RPMI7951 (cell line): Measurements from ENCODE around the gene PABPN1. TPM values are rescaled to one million over a fixed set of nuclear protein-coding genes. Genes with fewer than 3 reads are reported as not detected.

ENCODE experiments used
- DNase-seq: peaks from one replicate; pipeline ENCODE4 v3.0.0-alpha.2; 2012; ENCODE audit warnings: low read depth
- total RNA-seq: library from RNA; depleted of rRNA; stranded (reverse); fragments of >200 nt; shearing (Covaris generic); gene quantifications from 2 replicates; pipeline ENCODE4 v1.2.3, GENCODE V29; 2014; rRNA removed

PABPN1 gene
- total RNA-seq, 1 experiment from 2014 or later, result 49.7 TPM

DNA sequence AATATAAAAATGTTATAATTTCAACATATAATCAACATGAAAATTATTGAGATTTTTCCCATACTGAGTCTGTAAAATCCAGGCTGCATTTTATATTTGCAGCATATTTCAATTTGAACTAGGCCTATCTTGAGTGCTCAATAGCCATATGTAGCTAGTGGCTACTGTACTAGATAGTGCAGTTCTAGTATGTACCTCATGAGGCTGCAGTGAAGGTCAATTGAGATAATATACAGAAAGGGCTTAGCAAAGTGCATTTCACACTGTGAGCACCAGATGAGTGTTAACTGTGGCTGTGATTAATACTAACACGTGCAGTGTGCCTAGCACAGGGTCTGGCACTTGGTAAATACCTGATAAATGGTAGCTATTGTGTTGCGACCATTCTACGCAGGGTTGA is 36.8 kb downstream of the PABPN1 start:
- no peak for DNase-seq

DNA sequence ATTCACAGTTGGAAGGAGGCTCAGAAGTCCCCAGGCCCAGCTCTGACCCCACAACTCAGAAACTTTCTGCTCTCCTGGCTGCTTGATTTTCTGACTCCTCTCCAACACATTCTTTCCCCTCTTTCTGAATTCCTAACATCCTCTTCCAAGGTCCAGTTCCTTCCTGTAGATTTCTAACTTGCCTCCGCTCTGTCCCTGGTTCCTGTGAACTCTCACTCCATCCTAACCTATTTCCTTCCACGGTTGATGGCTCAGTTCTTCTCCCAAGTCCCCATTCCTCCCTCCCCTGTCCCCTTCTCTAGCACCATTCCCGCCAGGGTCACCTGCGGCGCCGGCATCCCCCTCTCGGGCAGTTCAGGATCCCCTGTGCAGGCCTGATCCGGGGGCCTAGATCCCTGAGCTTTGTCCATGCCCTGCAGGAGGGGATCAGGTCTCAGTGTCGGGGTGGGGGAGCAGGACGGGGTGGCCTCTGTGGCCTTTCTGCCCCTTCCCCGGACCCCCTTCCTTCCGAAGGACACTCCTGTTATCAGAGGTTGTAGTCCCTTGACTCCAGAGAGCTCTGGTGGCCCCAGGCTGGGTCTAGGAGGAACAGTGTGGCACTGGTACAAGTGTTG is 37.4 kb downstream of the PABPN1 start:
- DNase-seq, result no peak

DNA sequence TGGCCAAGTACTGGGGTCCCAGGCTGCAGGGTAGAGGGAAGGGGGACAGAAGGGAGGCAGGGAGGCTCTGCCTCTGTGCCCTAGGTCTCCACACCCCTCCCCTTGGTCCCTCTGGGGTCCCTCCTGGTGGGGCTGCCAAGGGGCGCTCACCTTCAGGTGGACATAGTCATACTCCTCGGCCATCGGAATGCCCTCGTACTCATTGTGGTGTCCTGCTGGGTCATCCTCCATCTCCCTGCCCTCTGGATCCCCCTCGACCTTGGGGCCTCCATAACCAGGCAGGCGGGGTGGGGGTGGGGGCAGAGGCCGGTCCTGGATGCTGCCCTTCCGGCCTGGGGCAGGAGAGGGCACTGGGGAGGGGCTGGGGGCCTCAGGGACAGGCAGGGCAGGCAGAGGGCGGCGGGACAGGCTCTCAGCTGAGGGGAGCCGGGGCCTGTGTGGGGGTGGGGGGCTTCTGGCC is 37.9 kb downstream of the PABPN1 start:
- DNase-seq, result no peak

DNA sequence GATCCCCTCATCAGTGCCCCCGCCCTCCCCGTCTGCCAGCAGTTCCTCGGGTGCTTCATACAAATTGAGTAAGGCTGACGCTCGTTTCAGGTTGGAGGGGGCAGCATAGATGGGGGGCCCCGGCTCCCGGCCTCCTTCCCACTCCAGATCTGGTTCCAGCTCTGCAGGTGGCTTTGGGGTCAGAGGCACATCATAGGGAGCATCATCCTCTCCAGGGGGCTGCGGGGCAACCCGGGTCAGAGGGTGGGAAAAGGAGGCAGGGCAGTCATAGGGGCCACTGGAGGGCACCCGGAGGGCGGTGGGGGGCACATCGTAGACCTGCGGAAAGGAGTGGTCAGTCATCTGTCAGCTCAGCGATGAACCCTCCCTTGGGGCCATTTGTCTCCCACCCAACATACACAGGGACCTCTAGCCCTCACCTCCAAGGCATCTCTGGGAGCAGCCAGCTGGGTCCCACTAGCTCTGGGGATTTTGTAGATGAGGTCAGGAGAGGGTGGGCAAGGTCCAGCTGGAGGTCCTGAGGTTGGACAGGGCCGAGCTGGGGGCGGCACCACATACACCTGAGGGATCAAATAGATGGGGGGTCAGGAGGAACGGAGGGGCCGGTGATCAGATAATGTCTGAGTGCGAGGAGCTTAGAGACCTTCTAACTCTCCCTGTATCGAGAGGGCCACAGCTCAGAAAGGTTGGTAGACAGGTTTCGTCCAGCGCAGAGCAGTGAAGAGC is 38.6 kb downstream of the PABPN1 start:
- DNase-seq, result no peak

DNA sequence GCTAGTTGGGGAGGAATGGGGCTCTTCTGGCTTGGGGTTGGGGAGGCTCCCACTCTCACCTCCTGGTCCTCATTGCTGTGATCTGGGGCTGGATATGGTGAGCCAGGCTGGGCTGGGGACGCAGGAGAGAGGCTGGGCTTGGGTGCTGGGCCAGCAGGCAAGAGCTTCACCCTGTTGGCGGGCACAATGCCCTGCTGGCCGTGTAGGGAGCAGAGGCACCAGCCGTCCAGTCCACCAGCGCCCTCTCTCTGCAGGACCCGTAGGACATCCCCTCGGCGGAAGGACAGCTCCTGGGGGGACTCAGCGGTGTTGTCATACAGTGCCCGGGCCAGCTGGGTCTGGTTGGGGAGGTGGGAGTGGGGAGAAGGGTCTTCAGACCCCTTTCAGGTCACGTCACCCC is 39.2 kb downstream of the PABPN1 start:
- DNase-seq, result no peak

DNA sequence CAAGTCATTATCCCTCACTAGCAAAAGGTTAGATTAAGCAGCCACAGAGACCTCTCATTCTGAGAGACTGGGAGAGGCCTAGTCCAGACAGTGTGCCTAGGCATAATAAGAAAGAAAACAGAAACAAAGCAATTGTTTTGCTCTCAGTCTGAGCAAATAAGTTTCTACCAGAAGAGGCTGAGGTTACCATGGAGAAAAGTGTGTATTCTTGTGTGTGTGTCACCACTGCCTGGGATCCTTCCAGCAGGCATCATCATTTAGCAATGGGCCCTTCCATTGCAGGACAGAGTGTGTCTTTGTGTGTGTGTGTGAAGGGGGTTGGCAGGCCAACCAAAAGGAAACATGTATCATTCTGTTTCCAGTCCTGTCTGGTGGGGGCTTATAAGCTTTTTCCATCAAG is 40.1 kb downstream of the PABPN1 start:
- no peak for DNase-seq

DNA sequence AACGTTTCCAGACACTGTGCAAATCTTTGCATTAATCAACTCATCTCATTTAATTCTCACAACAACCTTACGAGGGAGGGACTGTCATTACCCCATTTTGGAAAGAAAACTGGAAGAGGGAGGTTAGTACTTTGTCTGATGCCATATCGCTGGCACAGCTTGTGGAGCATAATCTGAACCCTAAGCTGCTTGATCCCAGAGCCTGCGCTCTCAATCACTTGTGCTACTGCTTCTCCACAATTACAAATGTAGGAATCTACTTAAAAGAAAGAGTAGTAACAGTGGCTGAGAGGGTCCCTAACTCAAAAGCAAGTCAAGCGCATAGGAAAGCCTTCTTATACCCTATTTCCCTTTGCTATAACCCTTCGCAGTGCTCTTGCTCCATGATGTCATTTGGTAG is 40.5 kb downstream of the PABPN1 start:
- DNase-seq, result no peak

DNA sequence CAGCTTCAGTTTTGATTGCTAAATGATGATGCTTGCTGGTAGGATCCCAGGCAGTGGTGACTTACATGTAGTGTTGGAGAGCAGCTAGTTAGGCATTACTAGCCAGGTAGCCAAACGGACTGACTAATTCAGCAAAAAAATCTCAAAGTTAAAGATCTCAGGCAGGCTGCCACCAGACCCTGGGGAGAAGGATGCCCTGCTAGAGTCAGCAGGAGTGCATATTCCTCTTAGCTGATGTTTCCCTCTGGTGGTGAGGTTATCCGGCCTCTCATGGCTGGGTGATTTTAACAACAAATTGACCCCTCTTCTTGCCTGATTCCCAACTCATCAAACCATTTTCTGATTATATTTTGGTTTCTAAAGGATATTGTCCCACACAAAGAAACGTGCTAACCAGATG is 40.9 kb downstream of the PABPN1 start:
- DNase-seq, result no peak

DNA sequence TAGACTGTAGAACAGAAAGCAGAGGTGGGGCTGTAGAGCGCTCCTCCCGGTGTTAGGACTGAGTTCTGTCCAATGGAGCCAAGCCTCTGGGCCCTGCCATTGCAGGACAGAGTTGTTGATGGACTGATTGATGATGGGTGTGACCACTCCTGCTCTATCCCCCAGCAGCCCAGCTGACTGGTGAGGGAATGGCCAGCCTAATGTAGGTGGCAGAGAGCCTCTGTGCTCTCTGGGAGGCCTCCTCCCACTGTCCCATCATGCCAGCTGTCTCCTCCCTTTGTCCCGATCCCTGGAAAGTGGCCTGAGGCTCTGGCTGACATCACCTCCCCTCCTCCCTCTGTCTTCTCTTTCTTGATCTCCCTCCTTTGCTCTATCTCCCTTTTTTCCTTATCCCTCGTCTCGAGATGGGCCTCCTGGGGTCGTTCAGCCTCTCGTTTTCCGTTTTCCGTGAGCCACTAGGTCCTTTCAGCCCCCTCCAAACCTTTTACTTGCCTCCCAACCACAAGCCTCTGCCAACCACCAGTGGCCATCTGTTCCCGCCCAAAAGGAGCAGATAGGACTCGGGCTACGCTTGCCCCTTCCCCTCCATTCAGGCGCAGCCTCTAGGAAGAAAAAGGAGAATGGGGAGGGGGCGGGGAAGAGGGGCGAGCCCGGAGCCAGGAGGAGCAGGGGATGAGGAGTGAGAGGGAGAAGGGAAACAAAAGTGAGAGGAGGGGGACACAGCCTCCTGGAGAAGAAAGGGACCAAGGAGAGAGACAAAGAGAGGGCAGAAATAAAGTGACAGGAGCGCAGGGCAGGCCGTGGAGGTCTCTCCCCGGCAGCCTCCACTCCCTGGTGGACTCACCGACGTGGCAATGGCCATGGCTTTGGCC is 43.1 kb downstream of the PABPN1 start:
- peak; percentile 54 for DNase-seq

DNA sequence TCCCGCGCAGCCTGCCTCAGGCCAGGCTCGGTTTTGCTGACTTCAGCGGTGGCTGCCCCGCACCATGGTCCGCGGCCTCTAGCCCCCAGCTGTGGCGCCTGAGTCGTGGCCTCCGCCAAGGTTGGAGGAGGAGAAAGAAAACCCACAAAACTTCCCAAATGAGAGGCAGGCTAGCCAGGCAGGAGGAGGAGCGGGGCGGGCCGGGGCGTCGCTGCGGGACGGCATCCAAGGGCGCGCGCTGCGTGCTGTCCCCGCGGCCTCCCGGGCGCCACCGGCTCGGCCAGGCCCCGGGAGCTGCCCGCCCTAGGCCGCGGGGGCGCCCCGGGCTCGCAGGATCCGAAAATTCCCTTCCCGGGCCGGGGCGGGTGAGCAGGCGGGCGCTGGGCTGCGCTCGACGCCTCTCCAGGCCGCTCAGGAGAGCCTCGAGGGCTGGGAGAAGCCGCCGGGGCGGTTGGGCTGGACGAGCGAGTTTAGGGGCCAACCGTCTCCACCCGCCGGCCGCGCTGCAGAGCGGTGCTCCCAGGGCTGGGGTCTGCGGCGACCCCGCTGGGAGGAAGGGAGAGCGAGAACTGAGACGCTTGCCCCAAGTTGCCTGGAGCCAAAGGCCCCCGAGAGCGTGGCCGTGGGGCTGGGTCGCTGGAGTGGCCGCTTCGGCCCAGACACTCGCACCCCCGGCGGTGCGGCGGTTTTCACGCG is 43.9 kb downstream of the PABPN1 start, which contains the start of gene EFS:
Gene EFS, minus strand, starts transcription at position 137 of the 696 bp plus-strand sequence. CDS start 147 bp downstream, outside the sequence.
- DNase-seq, result peak; percentile 36

DNA sequence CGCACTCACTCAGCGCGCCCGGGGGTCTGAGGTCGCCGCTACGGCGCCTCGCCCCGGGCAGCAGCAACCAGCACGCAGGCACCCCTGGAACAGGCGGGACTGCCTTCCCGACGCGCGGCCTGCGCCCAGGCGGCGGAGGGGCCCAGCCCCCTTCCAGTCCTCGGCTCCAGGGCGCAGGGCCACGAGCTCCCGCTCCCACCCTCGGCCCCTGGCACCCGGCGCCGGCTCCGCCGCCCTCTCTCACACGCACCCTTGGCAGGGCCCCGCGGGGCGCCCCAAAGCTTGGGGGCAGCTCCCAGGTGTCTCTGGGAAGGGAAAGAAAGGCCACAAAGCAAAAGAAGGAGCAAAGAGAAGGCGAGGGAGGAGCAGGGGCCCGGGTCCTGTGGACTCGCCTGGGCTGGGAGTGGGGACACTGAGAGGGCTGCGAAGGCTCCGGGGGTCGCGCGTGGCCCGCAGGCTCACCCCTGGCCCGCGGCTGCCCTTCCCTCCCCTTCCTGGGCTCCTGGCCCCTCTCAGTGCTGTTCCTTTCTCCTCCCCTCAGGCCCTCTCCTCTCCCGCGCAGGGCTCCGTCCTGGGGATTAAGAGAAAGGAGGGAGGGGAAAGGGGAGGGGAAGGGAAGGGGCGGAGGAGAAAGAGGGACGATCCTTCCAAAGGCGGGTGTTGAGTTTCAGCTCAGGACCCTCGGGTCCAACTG is 44.6 kb downstream of the PABPN1 start:
- peak; percentile 35 for DNase-seq

DNA sequence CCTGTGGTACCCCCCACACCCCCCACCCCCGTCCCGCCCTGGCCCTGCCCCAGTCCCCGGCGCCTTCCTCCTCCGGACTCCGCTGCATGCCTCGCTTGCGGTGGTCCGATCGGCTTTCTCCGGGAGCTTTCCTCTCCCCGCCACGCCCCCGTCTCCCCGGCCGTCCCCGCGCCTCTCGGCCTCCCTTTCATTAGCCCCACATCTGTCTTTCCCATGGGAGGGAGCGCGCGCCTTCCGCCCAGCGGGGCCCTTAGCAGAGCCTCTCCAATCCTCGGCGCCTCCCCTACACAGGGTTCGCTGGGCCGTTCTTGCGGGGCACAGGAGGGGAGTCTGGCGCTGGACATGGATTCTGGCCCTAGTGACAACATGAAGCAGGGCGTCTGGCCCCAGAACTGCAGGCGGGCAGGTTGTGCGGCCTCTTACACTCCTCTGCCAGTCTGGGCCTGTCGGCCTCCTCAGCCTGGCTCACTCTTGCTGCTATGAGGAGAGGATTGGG is 45.2 kb downstream of the PABPN1 start:
- DNase-seq, result peak; percentile 34

DNA sequence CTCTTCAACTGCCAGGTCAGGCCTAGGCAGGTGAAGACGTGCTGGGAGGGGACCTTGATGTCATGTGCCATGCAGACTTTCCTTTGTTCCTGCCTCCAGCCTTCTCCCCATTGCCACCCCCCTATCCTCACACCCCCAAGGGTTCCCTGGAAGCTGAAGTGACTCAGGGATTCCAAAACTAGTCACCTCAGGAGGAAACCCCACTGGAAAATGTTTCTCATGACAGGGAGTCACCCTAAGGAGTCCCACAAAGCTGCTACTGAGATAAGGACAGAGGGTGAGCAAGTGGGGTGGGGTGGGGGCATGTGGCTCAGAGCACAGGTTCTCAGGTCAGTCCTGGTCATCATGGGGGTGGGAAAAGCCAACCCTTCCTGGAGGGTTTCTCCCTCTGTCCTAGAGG is 49.0 kb downstream of the PABPN1 start:
- no peak for DNase-seq

DNA sequence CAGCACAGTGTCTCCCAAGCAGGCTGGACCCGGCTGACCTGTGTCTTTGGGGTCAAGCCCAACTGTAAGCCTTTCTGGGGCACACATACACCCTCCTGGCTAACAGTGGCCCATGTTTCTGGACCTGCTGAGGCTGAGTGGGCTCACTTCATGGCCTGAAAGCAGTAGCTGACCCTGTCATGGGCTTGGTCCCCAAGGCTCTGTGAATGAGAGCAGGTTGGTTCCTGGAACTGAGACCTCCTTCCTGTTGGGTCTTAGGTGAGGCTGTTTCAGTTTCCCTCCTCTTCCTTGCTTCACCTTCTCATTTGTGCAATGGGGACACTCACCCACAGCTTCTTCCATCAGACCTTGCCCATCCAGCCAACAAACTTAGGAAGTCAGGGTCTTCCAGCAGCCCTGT is 50.6 kb downstream of the PABPN1 start:
- DNase-seq, result no peak

DNA sequence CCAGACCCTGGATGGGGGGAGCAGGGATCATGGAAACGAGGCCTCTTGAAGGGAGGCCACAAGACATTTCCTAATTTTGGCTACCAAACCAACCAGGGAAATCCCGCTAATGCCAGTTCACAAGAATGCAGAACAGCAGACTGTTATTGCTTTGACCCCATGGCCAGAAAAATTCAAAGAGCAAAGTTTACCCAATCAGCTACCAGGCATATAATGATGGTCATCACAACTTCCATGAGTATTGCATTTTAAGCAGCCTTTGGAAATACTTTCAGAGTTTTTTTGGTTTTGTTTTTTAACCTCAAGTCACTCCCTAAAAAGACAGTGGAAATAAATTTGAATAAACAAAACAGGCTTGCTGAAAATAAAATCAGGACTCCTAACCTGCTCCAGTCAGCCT is 51.3 kb downstream of the PABPN1 start, which contains the start of gene IL25:
Gene IL25, plus strand, starts transcription at position 301 of the 400 bp plus-strand sequence.
- DNase-seq, result no peak

DNA sequence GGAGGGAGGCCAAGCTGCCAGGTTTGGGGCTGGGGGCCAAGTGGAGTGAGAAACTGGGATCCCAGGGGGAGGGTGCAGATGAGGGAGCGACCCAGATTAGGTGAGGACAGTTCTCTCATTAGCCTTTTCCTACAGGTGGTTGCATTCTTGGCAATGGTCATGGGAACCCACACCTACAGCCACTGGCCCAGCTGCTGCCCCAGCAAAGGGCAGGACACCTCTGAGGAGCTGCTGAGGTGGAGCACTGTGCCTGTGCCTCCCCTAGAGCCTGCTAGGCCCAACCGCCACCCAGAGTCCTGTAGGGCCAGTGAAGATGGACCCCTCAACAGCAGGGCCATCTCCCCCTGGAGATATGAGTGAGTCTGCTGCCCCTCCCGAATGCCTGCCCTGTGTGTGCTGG is 51.8 kb downstream of the PABPN1 start:
- no peak for DNase-seq

Other genes starting within 250 kb of the PABPN1 start
- gene ACIN1, start 226.3 kb upstream of the PABPN1 start, total RNA-seq, result 37.1 and 38.9 TPM in 2 replicates
- gene C14orf119, start 226.0 kb upstream of the PABPN1 start, total RNA-seq, result 62.0 and 65.7 TPM in 2 replicates
- not detected in 2 replicates for gene CIROP, start 216.5 kb upstream of the PABPN1 start, total RNA-seq
- gene CEBPE, start 202.2 kb upstream of the PABPN1 start, total RNA-seq, result not detected in 2 replicates
- 1.6 and 2.8 TPM in 2 replicates for gene SLC7A8, start 137.8 kb upstream of the PABPN1 start, total RNA-seq
- not detected in 2 replicates for gene RNF212B, start 83.5 kb upstream of the PABPN1 start, total RNA-seq
- 6.4 and 9.9 TPM in 2 replicates for gene HOMEZ, start 35.3 kb upstream of the PABPN1 start, total RNA-seq
- 3.0 and 4.3 TPM in 2 replicates for gene PPP1R3E, start 18.6 kb upstream of the PABPN1 start, total RNA-seq
- gene BCL2L2, start 14.6 kb upstream of the PABPN1 start, total RNA-seq, result 7.1 and 9.5 TPM in 2 replicates
- 7.4 and 10.4 TPM in 2 replicates for gene SLC22A17, start 31.4 kb downstream of the PABPN1 start, total RNA-seq
- gene EFS, start 43.7 kb downstream of the PABPN1 start, total RNA-seq, result 2.8 TPM in 2 replicates
- not detected in 2 replicates for gene IL25, start 51.4 kb downstream of the PABPN1 start, total RNA-seq
- gene CMTM5, start 55.6 kb downstream of the PABPN1 start, total RNA-seq, result 0.49 and 0.60 TPM in 2 replicates
- gene MYH6, start 86.8 kb downstream of the PABPN1 start, total RNA-seq, result not detected in 2 replicates
- not detected in 2 replicates for gene MYH7, start 114.2 kb downstream of the PABPN1 start, total RNA-seq
- 51.5 and 55.2 TPM in 2 replicates for gene NGDN, start 148.2 kb downstream of the PABPN1 start, total RNA-seq
- not detected in 2 replicates for gene ZFHX2, start 230.3 kb downstream of the PABPN1 start, total RNA-seq
- gene THTPA, start 234.8 kb downstream of the PABPN1 start, total RNA-seq, result 8.4 and 12.4 TPM in 2 replicates
- 7.5 and 7.8 TPM in 2 replicates for gene AP1G2, start 246.3 kb downstream of the PABPN1 start, total RNA-seq